GM12891 (cell line): Measurements from ENCODE around the gene OASL.

Experiments
- PAX5 ChIP-seq: IDR thresholded peaks from 2 replicates; pipeline ENCODE4 v1.6.1; 2011; ENCODE audit warnings: low read length, moderate library complexity, mild to moderate bottlenecking; ENCODE audit not compliant: insufficient read depth, severe bottlenecking
- POLR2A ChIP-seq: IDR thresholded peaks from 2 replicates; pipeline ENCODE4 v1.6.1; 2011; ENCODE audit warnings: low read depth, low read length, control low read depth
- POLR2AphosphoS5 ChIP-seq: IDR thresholded peaks from 2 replicates; pipeline ENCODE4 v1.6.1; 2011; ENCODE audit warnings: low read depth, low read length, control low read depth
- POU2F2 ChIP-seq: IDR thresholded peaks from 2 replicates; pipeline ENCODE4 v1.6.1; 2011; ENCODE audit warnings: low read depth, mild to moderate bottlenecking, control low read depth, low read length, moderate library complexity
- SPI1 ChIP-seq: IDR thresholded peaks from 2 replicates; pipeline ENCODE4 v1.6.1; 2011; ENCODE audit warnings: low read depth, low read length, control low read depth
- TAF1 ChIP-seq: IDR thresholded peaks from 2 replicates; pipeline ENCODE4 v1.6.1; 2011; ENCODE audit warnings: low read depth, low read length, control low read depth

- TF ChIP-seq POLR2A: no peak
- TF ChIP-seq POLR2AphosphoS5: no peak
- TF ChIP-seq SPI1: no peak
- TF ChIP-seq TAF1: no peak
- TF ChIP-seq PAX5: no peak
- TF ChIP-seq POU2F2: no peak
Measured at GRCh38 chr12:121033625-121034349, 5.3 kb downstream of the OASL start.
